K562 (cell line): ENCODE measurements around the gene TIGD1. TPM values are rescaled to one million over a fixed set of nuclear protein-coding genes. Genes with fewer than 3 reads are reported as not detected.

ENCODE experiments used
- ATAC-seq: fragments of 200-7000 bp; cut with Tn5 transposase; 3 replicates; pipeline ENCODE4 v1.9.1; 2020; ENCODE audit warnings: moderate library complexity
- BruUV-seq: library from RNA; stranded (reverse); fragments of 400-500 nt; replicated peaks from 2 replicates; lab custom pipeline; 2021; lab: Mats Ljungman, UMichigan
- CTCF ChIA-PET: fragments of 300-600 bp; formaldehyde crosslinking; extraction: SDS; loops from one replicate; lab custom pipeline; 2021; ENCODE audit warnings: low intra/inter-chr PET ratio; lab: Yijun Ruan, JAX
- POLR2A ChIA-PET: fragments of 300-600, 350-650 bp; sonication (Branson Sonifier 250); formaldehyde crosslinking; extraction: SDS; loops from one replicate; lab custom pipeline; 2021; ENCODE audit warnings: antibody characterized with exemption, inconsistent platforms; lab: Yijun Ruan, JAX
- DNase-seq, 4 experiments: peaks; one replicate each; pipeline versions ENCODE4 v3.0.0 to v3.0.0-alpha.2; 2011 to 2018; ENCODE audit warnings: low spot score in 3 of 4, mixed read lengths in 3 of 4; ENCODE audit errors: extremely low read depth in 1 of 4
- FAIRE-seq: peaks from 2 replicates; lab custom pipeline; 2011; peaks lifted over from hg19 to GRCh38; lab: Jason Lieb, UNC
- H2AFZ ChIP-seq: 2 replicates; pipeline ENCODE4 v1.6.0; 2011; ENCODE audit warnings: low read depth, low read length, control low read depth, inconsistent platforms
- H3K27ac ChIP-seq: fragments of 200-600 bp; 3 replicates; pipeline ENCODE4 v1.8.0; 2011; ENCODE audit warnings: low read depth, mild to moderate bottlenecking, control low read depth, inconsistent platforms, low read length, moderate library complexity, mixed read lengths; ENCODE audit errors: extremely low read depth
- H3K27me3 ChIP-seq, 2 experiments: fragments of 300-600 bp in 1 of 2; 2 replicates in 1 of 2; 3 replicates in 1 of 2; pipeline versions ENCODE4 v1.6.0 to v1.8.0; 2011; ENCODE audit warnings: inconsistent platforms in 2 of 2, low read length in 2 of 2, mild to moderate bottlenecking in 1 of 2, mixed read lengths in 1 of 2, moderate library complexity in 1 of 2; ENCODE audit not compliant: control insufficient read depth in 2 of 2, insufficient read depth in 2 of 2
- H3K36me3 ChIP-seq: fragments of 300-600 bp; 3 replicates; pipeline ENCODE4 v1.8.0; 2011; ENCODE audit warnings: mild to moderate bottlenecking, low read length, inconsistent platforms; ENCODE audit not compliant: control insufficient read depth, insufficient read depth
- H3K4me1 ChIP-seq, 2 experiments: fragments of 200-600 bp in 1 of 2; replicated peaks in 1 of 2; 2 replicates in 1 of 2; 3 replicates in 1 of 2; pipeline versions ENCODE4 v1.5.1 to v1.8.0; 2011; ENCODE audit warnings: inconsistent platforms in 2 of 2, low read length in 2 of 2, mild to moderate bottlenecking in 1 of 2, mixed read lengths in 1 of 2, moderate library complexity in 1 of 2; ENCODE audit not compliant: control insufficient read depth in 2 of 2, insufficient read depth in 2 of 2
- H3K4me2 ChIP-seq: 2 replicates; pipeline ENCODE4 v1.6.1; 2011; ENCODE audit warnings: low read length, control low read depth, inconsistent platforms, mixed read lengths; ENCODE audit not compliant: insufficient read depth
- H3K4me3 ChIP-seq: fragments of 200-600 bp; sonication (generic), shearing (Covaris generic); 2 replicates; pipeline ENCODE4 v1.5.1; 2016; ENCODE audit warnings: control low read depth, inconsistent platforms
- H3K79me2 ChIP-seq: fragments of 200-600 bp; 3 replicates; pipeline ENCODE4 v1.8.0; 2011; ENCODE audit warnings: low read length, inconsistent platforms; ENCODE audit not compliant: control insufficient read depth, insufficient read depth
- H3K9ac ChIP-seq, 2 experiments: 2 replicates each; pipeline versions ENCODE4 v1.6.0 to v1.6.1; 2011; ENCODE audit warnings: low read depth in 2 of 2, low read length in 2 of 2, control low read depth in 1 of 2, inconsistent platforms in 1 of 2, mild to moderate bottlenecking in 1 of 2, mixed read lengths in 1 of 2; ENCODE audit not compliant: insufficient read depth in 1 of 2
- H3K9me1 ChIP-seq: one replicate; pipeline ENCODE4 v1.6.0; 2011; ENCODE audit warnings: inconsistent platforms, mild to moderate bottlenecking, low read length, moderate library complexity; ENCODE audit not compliant: control insufficient read depth, insufficient read depth
- H3K9me3 ChIP-seq: replicated peaks from 2 replicates; pipeline ENCODE4 v1.5.1; 2011; ENCODE audit warnings: low read depth, low read length, inconsistent platforms; ENCODE audit not compliant: control insufficient read depth, insufficient read depth
- H4K20me1 ChIP-seq: replicated peaks from 2 replicates; pipeline ENCODE4 v1.6.1; 2011; ENCODE audit warnings: low read length, inconsistent platforms, mixed read lengths; ENCODE audit not compliant: control insufficient read depth, insufficient read depth
- ASH1L ChIP-seq: fragments of 450-650 bp; IDR thresholded peaks from 2 replicates; pipeline ENCODE4 v1.6.1; 2018; ENCODE audit warnings: borderline replicate concordance, mild to moderate bottlenecking, low read depth; ENCODE audit not compliant: partially characterized antibody
- BRD4 ChIP-seq: fragments of 200-600 bp; sonication (generic); IDR thresholded peaks from 2 replicates; pipeline ENCODE4 v1.6.1; 2017; ENCODE audit warnings: inconsistent platforms
- DACH1 ChIP-seq: fragments of 450-650 bp; IDR thresholded peaks from 2 replicates; pipeline ENCODE4 v1.6.1; 2018; ENCODE audit not compliant: partially characterized antibody
- ETV6 ChIP-seq, 3 experiments: fragments of 150-350 bp in 1 of 3; sonication (generic) in 1 of 3; formaldehyde crosslinking in 1 of 3; IDR thresholded peaks; 2 replicates each; pipeline versions ENCODE4 v1.6.1 to v1.8.0; 2014 to 2022; ENCODE audit warnings: borderline replicate concordance in 2 of 3, low read depth in 2 of 3, antibody characterized with exemption in 1 of 3, low read length in 1 of 3, mild to moderate bottlenecking in 1 of 3, missing genetic modification reagents in 1 of 3
- NR1H2 ChIP-seq: sonication (generic); formaldehyde crosslinking; IDR thresholded peaks from 2 replicates; pipeline ENCODE4 v1.4.0; 2020; ENCODE audit warnings: mild to moderate bottlenecking, missing genetic modification reagents
- ZNF766 ChIP-seq: fragments of 200-800 bp; sonication (Bioruptor generic); conservative IDR thresholded peaks from 2 replicates; pipeline ENCODE4 v1.6.1; 2016; ENCODE audit warnings: missing genetic modification characterization, missing compliant biosample characterization
- WGBS: fragments of 100-300 bp; shearing (Covaris generic); methylation state at CpG from one replicate; pipeline ENCODE4 v1.1.6; 2016; ENCODE audit warnings: low coverage, mixed read lengths; ENCODE audit not compliant: insufficient coverage; ENCODE audit errors: missing lambda C conversion rate; 5-methylcytosine and 5-hydroxymethylcytosine counted together
- in situ Hi-C: fragments of 300-500 bp; cut with MboI; formaldehyde crosslinking; loops from 4 replicates; pipeline ENCODE4 v1.15.0; 2018; ENCODE audit warnings: inconsistent platforms, mixed read lengths
- intact Hi-C: fragments of 100-400 bp; cut with micrococcal nuclease; formaldehyde crosslinking; loops from 2 replicates; pipeline ENCODE4 v1.14.2; 2022
- polyA plus RNA-seq, 8 experiments: library from polyadenylated mRNA; depleted of rRNA in 4 of 8; stranded (reverse) in 5 of 8; unstranded in 3 of 8; fragments of >200 nt; fragmentation: Nextera tagmentation in 2 of 8; fragmentation: Illumina TruSeq in 1 of 8; extraction: Ambion mirVana in 2 of 8; extraction: Trizol in 1 of 8; gene quantifications; 2 replicates each; pipeline versions ENCODE4 v1.2.1 to v1.2.3, GENCODE V29; 2011 to 2014; ENCODE audit warnings: inconsistent platforms in 1 of 8, missing spikeins in 1 of 8
- total RNA-seq, 7 experiments: library from RNA; depleted of rRNA in 6 of 7; stranded (reverse); fragments of >200 nt in 6 of 7; fragmentation: Illumina TruSeq in 2 of 7; extraction: Trizol in 2 of 7; gene quantifications; 2 replicates each; pipeline versions ENCODE4 v1.2.1 to v1.2.3, GENCODE V29; 2011 to 2021; ENCODE audit warnings: low replicate concordance in 1 of 7
- TF ChIP-seq, protein P1 (sequence below): IDR thresholded peaks from 2 replicates; pipeline ENCODE4 v1.6.1; 2014; ENCODE audit warnings: antibody characterized with exemption
- TF ChIP-seq, protein P2 (sequence below), 2 experiments: fragments of 450-650 bp; IDR thresholded peaks; 2 replicates each; pipeline ENCODE4 v1.6.1; 2016; ENCODE audit warnings: mild to moderate bottlenecking in 2 of 2, borderline replicate concordance in 1 of 2, low read depth in 1 of 2, moderate library complexity in 1 of 2
- TF ChIP-seq, protein P3 (sequence below): fragments of 450-650 bp; IDR thresholded peaks from 2 replicates; pipeline ENCODE4 v1.7.0; 2016; ENCODE audit warnings: borderline replicate concordance

The TIGD1 gene
- total and polyA plus RNA-seq, 9 of the 15 experiments (the other 6 are each of a cell fraction or from before 2014, with no cell fraction given): 2.0 to 10.1 (median 6.6) TPM

DNA sequence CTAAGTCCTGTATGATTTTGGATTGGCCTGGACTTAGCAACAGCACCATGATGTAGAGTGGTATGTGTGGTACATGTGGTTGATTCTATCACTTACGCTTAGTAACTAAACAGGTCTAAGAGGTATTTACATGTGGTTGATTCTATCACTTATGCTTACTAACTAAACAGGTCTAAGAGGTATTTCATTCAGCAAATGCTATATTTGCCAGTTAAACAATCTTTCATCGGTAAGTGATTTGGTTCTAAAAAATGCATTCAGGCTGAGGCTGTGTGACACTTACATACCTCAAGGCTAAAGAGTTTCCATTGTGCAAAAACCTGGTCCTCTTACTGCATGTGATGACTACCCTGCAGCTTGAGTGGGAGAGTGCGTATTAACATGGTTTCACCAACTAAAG lies 13.2 kb upstream of the TIGD1 start:
- H3K4me3 ChIP-seq: no peak overlapping the region
- peaks cover 65% of the 10 kb centered on the region; the same call in 2 of the 3 replicates for H3K36me3 ChIP-seq
- 67% methylated on average over 3 of the region's 3 CpGs for WGBS
- no peak overlapping the region for H3K27ac ChIP-seq
- POLR2A ChIA-PET: interaction anchor here (1.2 to 1.7 kb wide), 2 partner anchors 9 to 12 kb away, joined by 3 to 6 read pairs; no protein-coding TSS in a partner anchor
- no TSS peak for BruUV-seq
- CTCF ChIA-PET: no interaction called here
- H4K20me1 ChIP-seq: no peaks in the 10 kb centered on the region
- H2AFZ ChIP-seq: no peak overlapping the region
- in situ Hi-C loops: no loop called here
- H3K79me2 ChIP-seq: no peaks in the 10 kb centered on the region
- H3K27me3 ChIP-seq: no peaks in the 10 kb centered on the region
- no peak for FAIRE-seq
- H3K4me2 ChIP-seq: no peak overlapping the region
- no peaks in the 10 kb centered on the region for H3K9me3 ChIP-seq
- no peaks in the 10 kb centered on the region for H3K9me1 ChIP-seq
- no peak overlapping the region for H3K9ac ChIP-seq
- H3K4me1 ChIP-seq: no peaks in the 10 kb centered on the region
- intact Hi-C loops: no loop called here
- no peak for ATAC-seq
- no peak for DNase-seq
- TF ChIP-seq ZNF766 (CRISPR knock-in tag): no peak
- no peak for TF ChIP-seq ETV6 (IDR thresholded peaks at IDR 0.05; ENCODE audit: borderline replicate concordance in 1 of 2, low read depth in 2 of 2, low read length in 1 of 2)
- no peak for TF ChIP-seq ETV6 (CRISPR knock-in tag; IDR thresholded peaks at IDR 0.05; ENCODE audit: borderline replicate concordance)
- TF ChIP-seq BRD4: no peak
- TF ChIP-seq, protein P1, sequence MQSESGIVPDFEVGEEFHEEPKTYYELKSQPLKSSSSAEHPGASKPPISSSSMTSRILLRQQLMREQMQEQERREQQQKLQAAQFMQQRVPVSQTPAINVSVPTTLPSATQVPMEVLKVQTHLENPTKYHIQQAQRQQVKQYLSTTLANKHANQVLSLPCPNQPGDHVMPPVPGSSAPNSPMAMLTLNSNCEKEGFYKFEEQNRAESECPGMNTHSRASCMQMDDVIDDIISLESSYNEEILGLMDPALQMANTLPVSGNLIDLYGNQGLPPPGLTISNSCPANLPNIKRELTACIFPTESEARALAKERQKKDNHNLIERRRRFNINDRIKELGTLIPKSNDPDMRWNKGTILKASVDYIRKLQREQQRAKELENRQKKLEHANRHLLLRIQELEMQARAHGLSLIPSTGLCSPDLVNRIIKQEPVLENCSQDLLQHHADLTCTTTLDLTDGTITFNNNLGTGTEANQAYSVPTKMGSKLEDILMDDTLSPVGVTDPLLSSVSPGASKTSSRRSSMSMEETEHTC: no peak
- no peak for TF ChIP-seq NR1H2
- TF ChIP-seq, protein P2, sequence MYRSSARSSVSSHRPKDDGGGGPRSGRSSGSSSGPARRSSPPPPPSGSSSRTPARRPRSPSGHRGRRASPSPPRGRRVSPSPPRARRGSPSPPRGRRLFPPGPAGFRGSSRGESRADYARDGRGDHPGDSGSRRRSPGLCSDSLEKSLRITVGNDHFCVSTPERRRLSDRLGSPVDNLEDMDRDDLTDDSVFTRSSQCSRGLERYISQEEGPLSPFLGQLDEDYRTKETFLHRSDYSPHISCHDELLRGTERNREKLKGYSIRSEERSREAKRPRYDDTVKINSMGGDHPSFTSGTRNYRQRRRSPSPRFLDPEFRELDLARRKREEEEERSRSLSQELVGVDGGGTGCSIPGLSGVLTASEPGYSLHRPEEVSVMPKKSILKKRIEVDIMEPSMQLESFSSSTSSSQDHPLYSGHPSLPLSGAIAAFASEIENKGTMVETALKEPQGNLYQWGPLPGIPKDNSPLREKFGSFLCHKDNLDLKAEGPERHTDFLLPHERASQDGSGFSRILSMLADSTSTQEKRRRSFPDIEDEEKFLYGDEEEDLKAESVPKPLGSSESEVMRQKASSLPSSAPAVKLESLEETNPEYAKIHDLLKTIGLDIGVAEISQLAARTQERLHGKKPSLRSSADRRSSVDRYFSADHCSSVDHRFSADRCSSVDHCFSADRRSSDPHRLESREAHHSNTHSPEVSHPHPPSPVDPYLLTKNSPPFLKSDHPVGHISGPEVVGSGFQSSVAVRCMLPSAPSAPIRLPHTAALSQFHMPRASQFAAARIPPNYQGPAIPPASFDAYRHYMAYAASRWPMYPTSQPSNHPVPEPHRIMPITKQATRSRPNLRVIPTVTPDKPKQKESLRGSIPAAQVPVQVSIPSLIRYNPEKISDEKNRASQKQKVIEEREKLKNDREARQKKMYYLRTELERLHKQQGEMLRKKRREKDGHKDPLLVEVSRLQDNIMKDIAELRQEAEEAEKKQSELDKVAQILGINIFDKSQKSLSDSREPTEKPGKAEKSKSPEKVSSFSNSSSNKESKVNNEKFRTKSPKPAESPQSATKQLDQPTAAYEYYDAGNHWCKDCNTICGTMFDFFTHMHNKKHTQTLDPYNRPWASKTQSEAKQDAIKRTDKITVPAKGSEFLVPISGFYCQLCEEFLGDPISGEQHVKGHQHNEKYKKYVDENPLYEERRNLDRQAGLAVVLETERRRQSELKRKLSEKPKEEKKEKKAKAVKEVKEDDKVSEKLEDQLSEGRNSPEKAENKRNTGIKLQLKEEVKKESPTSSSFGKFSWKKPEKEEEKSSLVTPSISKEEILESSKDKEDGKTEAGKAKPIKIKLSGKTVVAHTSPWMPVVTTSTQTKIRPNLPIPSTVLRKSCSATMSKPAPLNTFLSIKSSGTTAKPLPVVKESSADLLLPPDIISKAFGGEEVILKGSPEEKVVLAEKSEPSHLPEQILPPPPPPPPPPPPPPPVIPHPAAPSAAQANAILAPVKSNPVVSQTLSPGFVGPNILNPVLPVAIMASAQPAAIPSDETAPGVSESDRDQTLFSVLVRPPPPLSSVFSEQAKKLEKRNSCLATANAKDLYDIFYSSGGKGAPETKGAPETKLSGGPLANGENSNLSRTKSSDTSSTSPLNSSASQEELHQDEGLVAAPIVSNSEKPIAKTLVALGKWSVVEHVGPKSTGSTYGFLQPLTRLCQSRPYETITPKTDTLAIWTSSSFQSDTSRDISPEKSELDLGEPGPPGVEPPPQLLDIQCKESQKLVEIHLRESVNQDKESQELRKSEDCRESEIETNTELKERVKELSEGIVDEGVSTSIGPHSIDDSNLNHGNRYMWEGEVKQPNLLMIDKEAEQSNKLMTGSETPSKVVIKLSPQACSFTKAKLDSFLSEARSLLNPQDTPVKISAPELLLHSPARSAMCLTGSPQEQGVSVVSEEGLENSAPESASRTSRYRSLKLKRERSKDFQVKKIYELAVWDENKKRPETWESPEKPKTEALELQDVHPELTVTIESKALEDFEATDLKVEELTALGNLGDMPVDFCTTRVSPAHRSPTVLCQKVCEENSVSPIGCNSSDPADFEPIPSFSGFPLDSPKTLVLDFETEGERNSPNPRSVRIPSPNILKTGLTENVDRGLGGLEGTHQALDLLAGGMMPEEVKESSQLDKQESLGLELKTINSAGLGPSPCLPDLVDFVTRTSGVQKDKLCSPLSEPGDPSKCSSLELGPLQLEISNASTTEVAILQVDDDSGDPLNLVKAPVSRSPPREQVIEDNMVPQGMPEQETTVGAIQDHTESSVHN (IDR thresholded peaks at IDR 0.05; ENCODE audit: borderline replicate concordance in 1 of 2, low read depth in 1 of 2): no peak
- no peak for TF ChIP-seq DACH1
- no peak for TF ChIP-seq ASH1L
- TF ChIP-seq, protein P3, sequence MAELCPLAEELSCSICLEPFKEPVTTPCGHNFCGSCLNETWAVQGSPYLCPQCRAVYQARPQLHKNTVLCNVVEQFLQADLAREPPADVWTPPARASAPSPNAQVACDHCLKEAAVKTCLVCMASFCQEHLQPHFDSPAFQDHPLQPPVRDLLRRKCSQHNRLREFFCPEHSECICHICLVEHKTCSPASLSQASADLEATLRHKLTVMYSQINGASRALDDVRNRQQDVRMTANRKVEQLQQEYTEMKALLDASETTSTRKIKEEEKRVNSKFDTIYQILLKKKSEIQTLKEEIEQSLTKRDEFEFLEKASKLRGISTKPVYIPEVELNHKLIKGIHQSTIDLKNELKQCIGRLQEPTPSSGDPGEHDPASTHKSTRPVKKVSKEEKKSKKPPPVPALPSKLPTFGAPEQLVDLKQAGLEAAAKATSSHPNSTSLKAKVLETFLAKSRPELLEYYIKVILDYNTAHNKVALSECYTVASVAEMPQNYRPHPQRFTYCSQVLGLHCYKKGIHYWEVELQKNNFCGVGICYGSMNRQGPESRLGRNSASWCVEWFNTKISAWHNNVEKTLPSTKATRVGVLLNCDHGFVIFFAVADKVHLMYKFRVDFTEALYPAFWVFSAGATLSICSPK: no peak
